Stimulated activated naive CD8-positive, alpha-beta T cell treated with anti-CD3 and anti-CD28 coated beads, Interleukin-15, Interleukin-2, amounts not matched to agents 100 ng/mL and 50 ng/mL, for 24 hours (primary cell): ENCODE results near the gene STK16.

Experiments used
- H3K27ac Mint-ChIP-seq: one replicate; pipeline ENCODE4 v1.8.0; 2021; ENCODE audit warnings: mild to moderate bottlenecking, mixed read lengths
- H3K27me3 Mint-ChIP-seq: one replicate; pipeline ENCODE4 v1.8.0; 2021; ENCODE audit warnings: mixed read lengths
- H3K36me3 Mint-ChIP-seq: one replicate; pipeline ENCODE4 v1.8.0; 2021; ENCODE audit warnings: low read depth, mixed read lengths
- H3K4me1 Mint-ChIP-seq: one replicate; pipeline ENCODE4 v1.8.0; 2021; ENCODE audit warnings: low read depth, mixed read lengths
- H3K4me3 Mint-ChIP-seq: one replicate; pipeline ENCODE4 v1.8.0; 2021; ENCODE audit warnings: mild to moderate bottlenecking, mixed read lengths
- H3K9me3 Mint-ChIP-seq: one replicate; pipeline ENCODE4 v1.8.0; 2021; ENCODE audit warnings: mixed read lengths

Gene STK16

DNA sequence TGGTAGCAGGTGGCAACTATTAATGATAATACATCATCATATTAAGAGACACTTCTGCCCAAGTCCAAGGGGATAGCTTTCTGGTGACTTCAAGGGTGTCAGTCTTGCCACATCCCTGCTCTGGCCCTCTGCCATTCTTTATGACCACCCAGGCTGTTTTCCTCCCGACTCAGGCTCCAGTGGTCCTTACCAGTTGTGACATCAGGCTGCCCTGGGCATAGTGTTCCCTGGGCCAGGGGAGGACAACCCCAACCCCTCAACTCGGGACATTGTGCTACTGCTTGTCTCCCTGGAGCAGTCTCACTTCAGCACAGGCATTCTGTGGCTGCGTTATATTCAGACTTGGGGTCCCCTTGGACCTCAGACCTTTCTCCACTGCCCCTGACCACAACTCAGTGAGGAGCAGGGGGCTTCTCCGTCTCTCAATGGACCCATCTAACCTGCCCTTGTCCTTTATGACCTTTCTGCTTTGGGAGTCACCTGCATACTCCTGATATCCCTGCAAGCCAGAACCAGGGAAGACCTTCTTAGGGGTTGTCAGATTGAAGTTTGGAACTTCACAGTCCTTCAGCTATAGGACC is 46.7 kb downstream of the STK16 start:
- H3K9me3 Mint-ChIP-seq: no peaks in the 10 kb centered on the region
- H3K4me1 Mint-ChIP-seq: peaks cover 22% of the 10 kb centered on the region

DNA sequence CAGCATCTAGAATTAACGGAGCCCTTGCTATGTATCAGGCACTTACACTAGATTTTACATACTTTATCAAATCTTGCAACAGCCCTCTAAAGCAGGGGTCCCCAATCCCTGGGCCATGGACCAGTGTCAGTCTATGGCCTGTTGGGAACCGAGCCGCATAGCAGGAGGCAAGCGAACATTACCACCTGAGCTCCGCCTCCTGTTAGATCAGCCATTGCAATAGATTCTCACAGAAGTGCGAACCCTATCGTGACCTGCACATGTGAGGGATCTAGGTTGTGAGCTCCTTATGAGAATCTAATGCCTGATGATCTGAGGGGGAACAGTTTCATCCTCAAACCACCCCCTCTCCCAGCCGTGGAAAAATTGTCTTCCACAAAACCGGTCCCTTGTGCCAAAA is 47.3 kb downstream of the STK16 start:
- Mint-ChIP-seq H3K9me3 (no peaks in the 10 kb centered on the region), H3K4me1 (peaks cover 22% of the 10 kb centered on the region), H3K4me3 (no peak overlapping the region), H3K27ac (no peak overlapping the region), H3K27me3 (no peaks in the 10 kb centered on the region), H3K36me3 (no peaks in the 10 kb centered on the region)

More for the DNA sequence above, 46.7 kb downstream of the STK16 start:
- no peak overlapping the region for H3K27ac Mint-ChIP-seq
- H3K27me3 Mint-ChIP-seq: no peaks in the 10 kb centered on the region
- no peak overlapping the region for H3K4me3 Mint-ChIP-seq
- H3K36me3 Mint-ChIP-seq: no peaks in the 10 kb centered on the region

DNA sequence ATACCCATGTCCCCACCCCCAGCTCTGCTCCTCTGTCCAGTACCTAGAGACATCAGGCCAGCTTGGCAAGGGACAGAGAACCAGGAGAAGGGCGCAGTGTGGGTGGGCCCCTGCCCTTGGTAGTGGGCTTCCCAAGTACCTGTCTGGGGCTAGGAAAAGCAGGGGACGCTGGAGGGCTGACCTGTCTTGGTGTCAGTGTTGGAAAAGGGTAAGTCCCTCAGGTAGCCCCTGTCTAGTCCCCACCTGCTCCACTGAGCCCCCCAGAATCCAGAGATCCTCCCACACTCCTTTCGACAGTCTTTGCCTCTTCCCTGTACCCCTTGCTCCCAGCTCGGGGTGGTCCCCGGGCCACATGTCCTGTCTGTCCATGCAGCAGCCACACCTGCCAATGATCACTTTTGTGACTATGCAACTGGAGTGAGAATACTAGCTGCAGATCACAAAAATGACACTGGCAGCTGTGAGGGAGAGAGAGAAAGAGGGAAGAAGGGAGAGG is 48.5 kb downstream of the STK16 start:
- Mint-ChIP-seq H3K4me3 (peak overlapping the region; percentile 73), H3K9me3 (no peaks in the 10 kb centered on the region), H3K27me3 (no peaks in the 10 kb centered on the region), H3K4me1 (peaks cover 25% of the 10 kb centered on the region), H3K36me3 (no peaks in the 10 kb centered on the region), H3K27ac (peak overlapping the region; percentile 88)

DNA sequence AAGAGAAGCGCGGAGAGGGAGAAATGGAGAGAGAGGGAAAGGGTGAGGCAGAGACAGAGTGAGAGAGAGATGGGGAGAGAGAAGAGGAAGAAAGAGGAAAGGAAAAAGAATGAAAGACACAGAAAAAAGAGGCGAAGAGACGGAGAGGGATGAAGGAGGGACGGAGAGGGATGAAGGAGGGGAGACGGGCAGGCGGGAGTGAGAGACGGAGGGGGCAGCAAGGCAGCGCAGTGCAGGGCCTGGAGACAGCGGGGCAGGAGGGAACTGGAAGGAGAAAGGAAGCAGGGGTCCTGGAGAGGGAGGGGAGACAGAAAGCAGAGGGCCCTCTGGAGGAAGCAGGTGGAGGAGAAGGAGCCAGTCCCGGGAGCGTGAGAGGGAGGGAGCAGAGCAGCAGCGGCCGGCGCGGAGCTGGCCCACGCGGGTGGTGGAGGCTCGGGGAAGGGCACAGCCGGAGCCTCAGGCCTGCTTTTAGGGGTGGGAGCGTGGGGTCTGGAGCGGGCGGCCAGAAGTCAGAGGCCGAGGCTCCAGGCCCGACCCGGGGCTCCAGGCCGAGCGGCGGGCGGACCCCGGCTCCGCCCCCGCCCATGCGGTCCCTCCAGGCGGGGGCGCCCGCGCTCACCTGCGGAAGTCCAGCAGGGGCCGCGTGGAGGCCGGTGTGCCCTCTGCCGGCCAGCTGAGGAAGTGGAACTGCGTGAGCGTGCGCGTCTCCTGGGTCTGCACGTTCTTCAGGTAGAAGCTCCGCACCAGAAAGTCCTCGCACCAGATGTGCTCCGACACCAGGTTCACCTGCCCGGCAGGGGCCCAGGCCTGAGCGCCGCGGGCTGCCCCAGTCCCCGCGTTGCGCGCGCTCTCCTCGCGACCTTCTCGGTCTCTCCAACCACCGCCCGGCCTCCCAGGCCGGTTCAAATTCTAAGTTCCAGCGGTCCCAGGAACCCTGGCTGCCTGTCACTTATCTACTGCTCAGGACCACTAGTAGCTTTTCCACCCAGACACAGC is 49.4 kb downstream of the STK16 start:
- Mint-ChIP-seq H3K27me3 (no peaks in the 10 kb centered on the region), H3K4me1 (peaks cover 27% of the 10 kb centered on the region), H3K36me3 (no peaks in the 10 kb centered on the region), H3K27ac (peak overlapping the region; percentile 88), H3K9me3 (no peaks in the 10 kb centered on the region), H3K4me3 (peak overlapping the region; percentile 73)

DNA sequence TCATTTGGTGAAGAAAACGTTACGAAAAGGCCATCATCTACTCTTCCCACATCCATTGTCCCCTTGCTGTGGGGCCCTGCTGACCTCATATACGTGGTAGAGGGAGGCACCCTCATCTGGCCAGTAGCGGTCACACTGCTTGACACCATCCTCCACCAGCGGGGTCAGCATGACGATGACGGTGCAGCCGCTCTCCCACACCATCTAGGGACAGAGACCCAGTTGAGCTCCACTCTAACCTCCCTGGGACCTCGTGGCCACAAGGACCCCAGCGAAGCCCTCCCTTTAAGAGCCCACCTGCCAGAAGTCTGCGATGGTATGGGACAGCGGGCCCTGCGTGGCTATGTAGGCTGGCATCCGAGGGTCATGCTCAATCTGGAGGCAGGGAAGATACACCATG is 50.9 kb downstream of the STK16 start:
- Mint-ChIP-seq H3K4me3 (no peak overlapping the region), H3K27ac (no peak overlapping the region), H3K9me3 (no peaks in the 10 kb centered on the region), H3K27me3 (peaks cover 11% of the 10 kb centered on the region), H3K36me3 (no peaks in the 10 kb centered on the region), H3K4me1 (peaks cover 27% of the 10 kb centered on the region)

DNA sequence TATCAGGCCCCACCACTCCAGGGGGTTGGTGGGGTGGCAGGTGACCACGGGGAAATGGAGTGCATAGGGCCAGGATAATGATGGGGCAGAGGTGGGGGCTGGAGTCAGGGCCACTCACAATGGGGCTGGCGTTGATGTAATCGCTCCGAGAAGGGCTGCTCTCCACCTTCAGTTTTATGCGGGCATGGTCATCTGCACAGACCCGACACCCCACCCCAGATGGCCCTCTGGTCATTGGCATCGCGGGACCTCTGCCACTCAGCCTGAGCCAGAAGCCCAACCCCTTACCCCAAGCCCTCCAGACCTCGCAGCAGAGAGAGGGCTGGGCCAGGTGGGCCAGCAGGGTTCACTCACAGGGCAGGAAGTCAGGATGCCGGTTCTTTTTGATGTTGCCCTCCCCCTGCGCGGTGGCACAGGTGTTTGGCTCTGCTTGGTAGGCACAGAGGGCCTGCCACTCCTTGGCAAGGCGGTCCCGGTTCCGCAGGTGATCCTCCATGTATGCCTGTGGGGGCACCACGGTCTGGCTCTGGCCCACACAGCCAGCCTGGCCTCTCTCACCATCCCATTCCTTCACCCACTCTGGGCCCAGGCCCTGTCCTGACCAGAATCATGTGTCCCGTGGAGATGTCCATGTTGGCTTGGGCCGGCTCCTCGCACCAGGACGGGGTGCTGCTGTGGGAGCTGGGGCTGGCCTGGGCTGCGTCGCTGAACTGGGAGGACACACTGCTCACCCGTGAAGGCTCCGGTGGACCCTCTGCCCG is 51.5 kb downstream of the STK16 start:
- H3K9me3 Mint-ChIP-seq: no peaks in the 10 kb centered on the region
- H3K4me3 Mint-ChIP-seq: no peak overlapping the region
- no peak overlapping the region for H3K27ac Mint-ChIP-seq
- no peaks in the 10 kb centered on the region for H3K36me3 Mint-ChIP-seq
- peaks cover 27% of the 10 kb centered on the region for H3K4me1 Mint-ChIP-seq
- peaks cover 17% of the 10 kb centered on the region for H3K27me3 Mint-ChIP-seq

DNA sequence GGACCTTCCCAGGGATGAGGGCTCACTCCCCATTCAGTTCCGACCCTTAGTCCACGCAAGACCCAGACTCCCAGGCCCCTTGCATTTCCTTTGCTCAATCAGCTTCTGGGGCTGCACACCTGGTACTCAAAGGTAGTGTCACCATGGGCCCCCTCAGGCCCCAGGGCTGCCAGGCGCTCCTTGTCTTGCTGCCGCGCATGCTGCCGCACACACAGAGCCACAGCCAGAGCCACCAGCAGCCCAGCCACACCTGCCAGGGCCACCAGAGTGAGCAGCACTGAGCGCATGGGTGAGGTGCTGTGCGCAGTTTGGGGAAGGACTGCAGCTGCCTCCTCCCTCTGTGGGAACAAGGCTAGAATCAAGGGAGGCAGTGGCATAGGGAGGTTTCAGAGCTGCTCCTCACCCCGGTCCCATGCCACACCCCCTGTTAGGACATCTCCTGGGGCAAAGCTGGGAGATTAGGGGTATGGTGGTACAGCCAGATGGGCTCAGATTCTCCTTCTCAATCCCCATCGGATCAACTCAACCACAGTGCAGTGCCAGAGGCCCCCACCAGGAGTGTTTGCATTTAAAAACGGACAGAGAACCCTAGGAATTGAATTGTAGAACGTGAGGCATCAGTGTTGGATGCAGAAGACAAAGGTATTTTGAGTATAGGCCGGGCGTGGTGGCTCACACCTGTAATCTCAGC is 52.6 kb downstream of the STK16 start:
- Mint-ChIP-seq H3K36me3 (no peaks in the 10 kb centered on the region), H3K4me1 (peaks cover 27% of the 10 kb centered on the region), H3K27me3 (peaks cover 22% of the 10 kb centered on the region), H3K9me3 (no peaks in the 10 kb centered on the region), H3K27ac (no peak overlapping the region), H3K4me3 (no peak overlapping the region)

DNA sequence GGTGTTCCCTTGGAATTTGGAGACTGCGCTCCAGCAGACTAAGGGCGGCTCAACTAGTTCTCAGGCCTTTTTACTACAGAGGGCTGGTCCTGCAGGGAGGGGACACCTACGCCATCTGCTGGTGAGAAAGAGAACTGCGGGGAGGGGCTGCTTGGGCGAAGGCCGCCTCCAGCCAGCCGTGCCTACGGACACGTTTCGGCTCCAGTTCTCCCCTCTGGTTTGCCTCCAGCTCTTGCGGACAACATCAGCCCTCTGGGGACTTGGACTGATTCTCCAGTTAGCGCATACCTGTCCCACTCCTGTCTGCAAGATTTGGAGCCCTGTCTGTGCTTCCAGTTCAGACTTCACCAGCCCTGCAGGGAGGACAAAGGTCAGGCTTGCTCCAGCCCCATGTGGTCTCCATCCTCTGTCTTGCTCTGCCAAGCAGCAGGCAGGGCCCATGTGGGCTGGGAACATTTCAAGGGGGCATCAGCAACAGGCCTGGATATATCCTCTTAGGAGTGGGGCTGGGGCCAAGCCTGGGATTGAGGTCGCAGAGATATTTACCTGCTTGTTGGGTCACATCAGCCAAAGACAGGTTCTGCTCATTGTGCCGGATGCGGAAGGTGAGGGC is 53.6 kb downstream of the STK16 start:
- Mint-ChIP-seq H3K36me3 (no peaks in the 10 kb centered on the region), H3K27me3 (peaks cover 28% of the 10 kb centered on the region), H3K4me1 (peaks cover 27% of the 10 kb centered on the region), H3K4me3 (peak overlapping the region; percentile 57), H3K27ac (no peak overlapping the region), H3K9me3 (no peaks in the 10 kb centered on the region)

DNA sequence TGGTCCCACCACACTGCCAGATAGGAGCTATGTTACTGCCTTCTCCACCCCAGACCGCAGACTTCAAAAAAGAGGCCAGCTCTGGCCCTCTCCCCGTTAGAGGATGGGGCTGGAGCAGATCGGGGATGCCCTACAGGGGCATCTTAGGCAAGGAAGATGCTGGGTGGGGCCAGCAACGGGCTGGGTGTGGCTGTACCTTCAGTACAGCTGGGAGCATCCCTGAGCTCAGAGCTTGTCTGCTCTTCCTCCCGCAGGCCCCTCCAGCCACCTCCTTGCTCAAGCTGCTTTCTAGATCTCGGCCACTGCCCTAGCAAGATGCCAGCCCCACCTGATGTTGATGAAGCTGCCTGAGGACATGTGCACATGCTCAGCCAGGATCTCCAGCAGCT is 54.1 kb downstream of the STK16 start:
- H3K27ac Mint-ChIP-seq: no peak overlapping the region
- H3K9me3 Mint-ChIP-seq: no peaks in the 10 kb centered on the region

More for the DNA sequence above, 54.1 kb downstream of the STK16 start:
- peaks cover 22% of the 10 kb centered on the region for H3K4me1 Mint-ChIP-seq
- peaks cover 32% of the 10 kb centered on the region for H3K27me3 Mint-ChIP-seq
- peak overlapping the region; percentile 57 for H3K4me3 Mint-ChIP-seq
- no peaks in the 10 kb centered on the region for H3K36me3 Mint-ChIP-seq
